ENCODE data around the gene LONP1.
A peak's percentile ranks its signal among the peaks of the same experiment; 100 is the strongest.
"Not testable (repeated sequence)": the region's sequence is repeated elsewhere in the genome, so short reads cannot be mapped to it uniquely, and the experiment has no call there.

The LONP1 gene

DNA sequence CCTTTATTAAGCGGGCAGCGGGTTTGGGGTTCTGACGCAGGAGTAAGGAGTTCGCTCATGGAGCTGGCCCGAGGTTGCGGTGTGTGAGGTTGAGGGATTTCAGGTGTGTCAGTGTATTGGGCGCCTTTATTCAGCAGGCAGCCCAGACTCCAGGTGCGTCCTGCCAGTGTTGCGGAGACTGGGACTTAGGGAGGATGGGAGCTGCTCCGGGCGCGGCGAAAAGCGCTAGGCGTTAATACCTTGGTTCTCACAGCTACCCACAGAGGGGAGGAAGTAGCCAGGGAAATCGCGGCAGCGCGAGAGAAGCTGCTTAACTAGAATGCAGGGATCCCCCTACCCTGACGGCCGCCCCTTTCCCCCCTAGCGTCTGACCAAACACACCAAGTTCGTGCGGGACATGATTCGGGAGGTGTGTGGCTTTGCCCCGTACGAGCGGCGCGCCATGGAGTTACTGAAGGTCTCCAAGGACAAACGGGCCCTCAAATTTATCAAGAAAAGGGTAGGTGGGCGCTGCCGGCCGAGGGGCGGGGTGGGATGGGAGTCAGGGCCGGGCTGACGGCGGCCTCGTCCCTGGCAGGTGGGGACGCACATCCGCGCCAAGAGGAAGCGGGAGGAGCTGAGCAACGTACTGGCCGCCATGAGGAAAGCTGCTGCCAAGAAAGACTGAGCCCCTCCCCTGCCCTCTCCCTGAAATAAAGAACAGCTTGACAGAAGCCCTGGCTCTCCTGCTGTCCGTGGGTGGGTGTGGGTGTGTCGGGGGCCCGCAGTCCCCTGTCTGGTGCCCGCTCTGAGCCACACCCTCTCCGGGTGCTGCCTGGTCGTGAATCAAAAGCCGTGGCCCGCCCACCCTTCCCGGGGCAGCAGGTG, 28.8 kb downstream of the LONP1 start:
- Histone ChIP-seq H3K4me3 (ENCODE audit: low read length) (peak overlapping the region; percentile 98), H3K36me3 (ENCODE audit: insufficient read depth, low read length) (peaks cover 52% of the 10 kb centered on the region), H3K9me3 (ENCODE audit: insufficient read depth, low read depth, low read length) (no peaks in the 10 kb centered on the region), H3K27ac (ENCODE audit: low read depth, low read length) (peak overlapping the region; percentile 92), H3K9ac (ENCODE audit: low read depth, low read length) (peak overlapping the region; percentile 100), H3K4me1 (ENCODE audit: insufficient read depth, low read length) (no peaks in the 10 kb centered on the region), H3K27me3 (ENCODE audit: insufficient read depth, low read length) (no peaks in the 10 kb centered on the region)
- 13% methylated on average over 54 of the region's 54 CpGs for WGBS

DNA sequence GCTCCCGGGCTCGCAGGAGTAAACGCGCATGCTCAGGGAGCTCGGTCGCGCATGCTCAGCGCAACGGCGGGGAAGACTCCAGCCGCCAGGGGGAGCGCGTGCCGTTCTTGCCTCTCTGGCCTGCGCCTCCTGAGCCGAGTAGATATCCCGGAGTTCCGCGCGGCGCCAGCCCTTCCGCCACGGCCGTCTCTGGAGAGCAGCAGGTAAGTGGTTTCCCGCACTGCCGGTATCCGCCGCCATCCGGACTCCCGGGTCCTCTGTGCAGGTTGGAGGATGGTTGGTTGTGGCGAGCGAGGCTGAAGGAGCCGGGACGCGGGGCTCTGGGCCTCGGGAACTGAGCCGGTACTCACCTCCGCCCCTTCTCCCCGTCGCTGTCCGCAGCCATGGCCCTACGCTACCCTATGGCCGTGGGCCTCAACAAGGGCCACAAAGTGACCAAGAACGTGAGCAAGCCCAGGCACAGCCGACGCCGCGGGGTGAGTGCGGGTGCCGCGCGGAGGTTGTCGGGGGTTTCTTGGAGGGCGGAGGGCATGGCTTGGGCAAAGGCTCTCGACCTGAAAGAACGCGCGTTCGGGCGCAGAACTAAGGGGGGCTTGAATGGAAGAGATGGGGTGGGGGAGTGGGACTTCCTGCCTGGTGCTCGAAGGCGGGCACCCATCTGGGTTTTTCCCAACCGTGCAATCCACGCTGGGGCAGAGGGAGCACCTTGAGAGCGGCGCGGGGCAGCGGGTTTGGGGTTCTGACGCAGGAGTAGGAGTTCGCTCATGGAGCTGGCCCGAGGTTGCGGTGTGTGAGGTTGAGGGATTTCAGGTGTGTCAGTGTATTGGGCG, 29.6 kb downstream of the LONP1 start, which contains the start of gene RPL36:
Gene RPL36 (plus strand): TSS at position 171 of the 830 bp plus-strand sequence. CDS start 213 bp downstream, at position 384.
- Histone ChIP-seq H3K4me1 (ENCODE audit: insufficient read depth, low read length) (no peaks in the 10 kb centered on the region), H3K27me3 (ENCODE audit: insufficient read depth, low read length) (no peaks in the 10 kb centered on the region), H3K27ac (ENCODE audit: low read depth, low read length) (peak within 1 kb of the TSS; percentile 92), H3K36me3 (ENCODE audit: insufficient read depth, low read length) (peaks cover 44% of the 10 kb centered on the region), H3K4me3 (ENCODE audit: low read length) (peak within 1 kb of the TSS; percentile 98), H3K9ac (ENCODE audit: low read depth, low read length) (peak within 1 kb of the TSS; percentile 100), H3K9me3 (ENCODE audit: insufficient read depth, low read depth, low read length) (no peaks in the 10 kb centered on the region)
- under 1% methylated on average over 73 of the region's 73 CpGs for WGBS

DNA sequence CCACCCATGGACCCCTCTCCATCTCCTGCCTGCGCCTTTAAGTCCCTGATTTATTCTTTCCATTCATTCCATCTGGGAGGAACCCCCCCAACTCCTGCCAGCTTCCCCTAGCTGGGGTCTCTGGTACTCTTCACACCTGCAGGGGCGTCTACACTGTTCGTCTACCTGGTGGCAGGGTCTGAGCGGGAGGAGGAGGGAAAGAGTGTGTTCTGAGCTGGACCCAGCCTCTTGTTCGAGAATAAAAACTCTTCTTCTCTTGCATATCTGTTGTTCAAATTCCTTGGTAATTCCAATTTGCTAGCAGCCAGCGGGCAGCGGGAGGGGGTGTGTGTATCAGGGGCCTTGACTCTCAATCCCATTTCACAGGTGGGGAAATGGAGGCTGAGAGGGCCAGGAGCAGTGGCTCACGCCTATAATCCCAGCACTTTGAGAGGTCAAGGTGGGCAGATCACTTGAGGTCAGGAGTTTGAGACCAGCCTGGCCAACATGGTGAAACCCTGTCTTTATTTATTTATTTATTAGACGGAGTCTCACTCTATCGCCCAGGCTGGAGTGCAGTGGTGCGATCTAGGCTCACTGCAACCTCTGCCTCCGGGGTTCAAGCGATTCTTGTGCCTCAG, 31.6 kb downstream of the LONP1 start:
- H3K9ac ChIP-seq (ENCODE audit: low read depth, low read length); H3K4me3 ChIP-seq (ENCODE audit: low read length); H3K9me3 ChIP-seq (ENCODE audit: insufficient read depth, low read depth, low read length); H3K27me3 ChIP-seq (ENCODE audit: insufficient read depth, low read length); H3K27ac ChIP-seq (ENCODE audit: low read depth, low read length); H3K4me1 ChIP-seq (ENCODE audit: insufficient read depth, low read length): not testable (repeated sequence)
- H3K36me3 ChIP-seq (ENCODE audit: insufficient read depth, low read length), result peaks cover 24% of the 10 kb centered on the region
- 97% methylated on average over 12 of the region's 13 CpGs for WGBS

DNA sequence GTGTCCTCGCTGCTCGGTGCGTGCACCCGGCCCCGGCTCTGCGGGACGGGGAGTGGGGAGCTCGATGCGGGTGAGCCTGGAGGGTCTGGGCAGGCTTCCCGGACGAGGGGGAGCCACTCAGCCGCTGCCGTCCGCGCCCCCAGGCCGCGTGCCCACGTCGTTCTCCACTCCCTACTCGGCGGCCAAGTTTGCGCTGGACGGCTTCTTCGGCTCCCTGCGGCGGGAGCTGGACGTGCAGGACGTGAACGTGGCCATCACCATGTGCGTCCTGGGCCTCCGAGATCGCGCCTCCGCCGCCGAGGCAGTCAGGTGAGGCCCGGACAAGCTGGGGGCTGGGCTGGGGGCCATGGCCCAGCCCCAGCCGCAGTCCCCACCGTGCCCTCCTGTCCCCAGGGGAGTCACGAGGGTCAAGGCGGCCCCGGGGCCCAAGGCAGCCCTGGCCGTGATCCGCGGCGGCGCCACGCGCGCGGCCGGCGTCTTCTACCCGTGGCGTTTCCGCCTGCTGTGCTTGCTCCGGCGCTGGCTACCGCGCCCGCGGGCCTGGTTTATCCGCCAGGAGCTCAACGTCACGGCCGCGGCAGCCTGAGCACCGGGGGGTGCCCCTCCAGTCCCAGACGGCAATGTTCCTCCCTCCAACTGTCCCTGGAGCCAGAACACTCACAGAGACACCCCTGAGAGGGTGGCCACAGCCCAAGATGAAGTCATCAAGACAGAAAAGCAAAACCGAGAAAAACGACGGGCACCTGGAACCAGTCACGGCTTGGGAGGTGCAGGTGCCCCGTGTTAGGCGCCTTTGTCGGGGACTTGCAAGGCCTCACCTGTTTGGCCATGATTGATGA, 32.4 kb downstream of the LONP1 start:
- 0 out of 2 replicates have a peak overlapping the region, but pooled peaks have one; percentile 19 for H3K9ac ChIP-seq (ENCODE audit: low read depth, low read length)
- peaks cover 16% of the 10 kb centered on the region for H3K36me3 ChIP-seq (ENCODE audit: insufficient read depth, low read length)
- H3K27ac ChIP-seq (ENCODE audit: low read depth, low read length), result no peak overlapping the region
- WGBS, result 71% methylated on average over 76 of the region's 76 CpGs
- peak overlapping the region; percentile 40; the same call in 1 of the 2 replicates for H3K4me3 ChIP-seq (ENCODE audit: low read length)
- no peaks in the 10 kb centered on the region for H3K27me3 ChIP-seq (ENCODE audit: insufficient read depth, low read length)
- no peaks in the 10 kb centered on the region for H3K9me3 ChIP-seq (ENCODE audit: insufficient read depth, low read depth, low read length)
- no peaks in the 10 kb centered on the region for H3K4me1 ChIP-seq (ENCODE audit: insufficient read depth, low read length)

DNA sequence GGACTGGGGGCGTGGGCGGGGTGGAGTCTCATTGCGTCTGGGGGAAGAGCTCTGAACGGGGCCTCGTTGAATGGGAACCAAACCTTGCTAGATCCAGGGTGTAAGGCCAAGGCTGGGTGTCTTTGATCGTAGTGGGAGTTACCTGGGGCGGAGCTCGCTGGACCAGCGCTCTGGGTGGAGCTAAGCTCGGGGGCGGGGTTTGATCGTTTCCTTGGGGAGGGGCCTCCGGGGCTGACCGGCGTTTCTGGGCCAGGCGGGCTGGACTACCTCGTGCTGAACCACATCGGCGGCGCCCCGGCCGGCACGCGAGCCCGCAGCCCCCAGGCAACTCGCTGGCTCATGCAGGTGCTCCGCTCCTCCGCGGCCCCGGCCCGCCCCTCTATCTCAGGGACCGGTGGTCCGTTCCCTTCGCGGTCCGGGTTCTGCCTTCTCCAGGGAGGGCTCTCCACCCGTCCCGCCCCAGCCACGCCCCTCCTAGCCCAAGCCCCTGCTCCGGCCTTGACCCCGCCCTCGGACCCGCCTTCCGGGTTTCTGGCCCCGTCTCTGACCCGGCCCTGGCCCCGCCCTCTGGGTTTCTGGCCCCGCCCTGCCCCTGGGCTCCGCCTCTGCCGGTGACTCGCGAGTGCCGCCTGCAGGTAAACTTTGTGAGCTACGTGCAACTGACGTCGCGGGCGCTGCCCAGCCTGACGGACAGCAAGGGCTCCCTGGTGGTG, 33.1 kb downstream of the LONP1 start:
- H3K4me1 ChIP-seq (ENCODE audit: insufficient read depth, low read length), result no peaks in the 10 kb centered on the region
- no peaks in the 10 kb centered on the region for H3K27me3 ChIP-seq (ENCODE audit: insufficient read depth, low read length)
- H3K36me3 ChIP-seq (ENCODE audit: insufficient read depth, low read length), result peaks cover 9% of the 10 kb centered on the region
- peak overlapping the region; percentile 75 for H3K4me3 ChIP-seq (ENCODE audit: low read length)
- H3K27ac ChIP-seq (ENCODE audit: low read depth, low read length), result peak overlapping the region; percentile 69; the same call in 1 of the 2 replicates
- under 1% methylated on average over 59 of the region's 59 CpGs for WGBS
- H3K9me3 ChIP-seq (ENCODE audit: insufficient read depth, low read depth, low read length), result no peaks in the 10 kb centered on the region
- H3K9ac ChIP-seq (ENCODE audit: low read depth, low read length), result peak overlapping the region; percentile 60

DNA sequence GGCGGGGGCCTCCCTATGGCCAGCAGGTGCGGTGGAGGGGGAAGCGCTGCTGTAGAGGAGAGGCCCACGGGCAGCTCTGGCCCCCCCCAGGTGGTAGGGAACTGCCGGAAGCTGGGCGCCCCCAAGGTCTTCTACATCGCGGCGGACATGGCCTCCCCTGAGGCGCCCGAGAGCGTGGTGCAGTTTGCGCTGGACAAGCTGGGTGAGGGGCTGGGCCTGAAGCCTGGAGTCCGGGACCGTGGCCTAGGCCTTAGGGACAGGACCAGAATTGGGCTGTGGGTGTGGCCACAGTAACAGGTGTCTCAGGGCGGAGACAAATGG, 33.7 kb downstream of the LONP1 start:
- H3K27ac ChIP-seq (ENCODE audit: low read depth, low read length), result no peak overlapping the region
- WGBS, result 40% methylated on average over 16 of the region's 16 CpGs
- H3K9ac ChIP-seq (ENCODE audit: low read depth, low read length), result no peak overlapping the region
- H3K36me3 ChIP-seq (ENCODE audit: insufficient read depth, low read length), result 0 out of 2 replicates have a peak, but pooled peaks cover 3% of the 10 kb centered on the region
- no peaks in the 10 kb centered on the region for H3K27me3 ChIP-seq (ENCODE audit: insufficient read depth, low read length)
- H3K4me3 ChIP-seq (ENCODE audit: low read length), result peak overlapping the region; percentile 75
- no peaks in the 10 kb centered on the region for H3K4me1 ChIP-seq (ENCODE audit: insufficient read depth, low read length)
- no peaks in the 10 kb centered on the region for H3K9me3 ChIP-seq (ENCODE audit: insufficient read depth, low read depth, low read length)

DNA sequence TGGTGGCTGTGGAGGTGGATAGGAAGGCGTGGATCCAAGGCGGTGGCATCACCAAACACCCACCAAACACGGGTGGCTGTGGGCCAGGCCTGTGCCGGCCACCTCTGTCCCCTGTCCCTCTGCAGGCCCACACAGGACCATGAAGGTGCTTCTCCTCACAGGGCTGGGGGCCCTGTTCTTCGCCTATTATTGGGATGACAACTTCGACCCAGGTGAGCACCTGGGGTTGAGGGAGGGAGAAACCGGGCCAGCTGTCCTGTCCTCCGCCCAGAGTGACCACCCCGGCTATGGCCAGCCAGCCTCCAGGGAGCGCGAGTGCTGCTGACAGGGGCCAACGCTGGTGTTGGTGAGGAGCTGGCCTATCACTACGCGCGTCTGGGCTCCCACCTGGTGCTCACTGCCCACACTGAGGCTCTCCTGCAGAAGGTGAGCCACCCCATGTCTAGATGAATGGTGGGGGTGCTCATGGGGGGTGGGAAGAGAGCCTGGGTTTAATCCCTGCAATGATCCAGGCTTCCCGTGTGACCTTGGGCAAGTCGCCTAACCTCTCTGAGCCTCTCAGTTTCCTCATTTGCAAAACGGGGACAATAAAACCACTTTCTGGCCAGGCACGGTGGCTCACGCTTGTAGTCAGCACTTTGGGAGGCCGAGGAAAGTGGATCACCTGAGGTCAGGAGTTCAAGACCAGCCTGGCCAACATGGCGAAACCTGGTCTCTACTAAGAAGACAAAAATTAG, 35.1 kb downstream of the LONP1 start:
- Histone ChIP-seq H3K9me3 (ENCODE audit: insufficient read depth, low read depth, low read length) (no peaks in the 10 kb centered on the region), H3K4me3 (ENCODE audit: low read length) (no peak overlapping the region), H3K9ac (ENCODE audit: low read depth, low read length) (no peak overlapping the region), H3K27me3 (ENCODE audit: insufficient read depth, low read length) (no peaks in the 10 kb centered on the region), H3K4me1 (ENCODE audit: insufficient read depth, low read length) (no peaks in the 10 kb centered on the region), H3K27ac (ENCODE audit: low read depth, low read length) (no peak overlapping the region), H3K36me3 (ENCODE audit: insufficient read depth, low read length) (no peaks in the 10 kb centered on the region)
- 90% methylated on average over 21 of the region's 22 CpGs for WGBS

DNA sequence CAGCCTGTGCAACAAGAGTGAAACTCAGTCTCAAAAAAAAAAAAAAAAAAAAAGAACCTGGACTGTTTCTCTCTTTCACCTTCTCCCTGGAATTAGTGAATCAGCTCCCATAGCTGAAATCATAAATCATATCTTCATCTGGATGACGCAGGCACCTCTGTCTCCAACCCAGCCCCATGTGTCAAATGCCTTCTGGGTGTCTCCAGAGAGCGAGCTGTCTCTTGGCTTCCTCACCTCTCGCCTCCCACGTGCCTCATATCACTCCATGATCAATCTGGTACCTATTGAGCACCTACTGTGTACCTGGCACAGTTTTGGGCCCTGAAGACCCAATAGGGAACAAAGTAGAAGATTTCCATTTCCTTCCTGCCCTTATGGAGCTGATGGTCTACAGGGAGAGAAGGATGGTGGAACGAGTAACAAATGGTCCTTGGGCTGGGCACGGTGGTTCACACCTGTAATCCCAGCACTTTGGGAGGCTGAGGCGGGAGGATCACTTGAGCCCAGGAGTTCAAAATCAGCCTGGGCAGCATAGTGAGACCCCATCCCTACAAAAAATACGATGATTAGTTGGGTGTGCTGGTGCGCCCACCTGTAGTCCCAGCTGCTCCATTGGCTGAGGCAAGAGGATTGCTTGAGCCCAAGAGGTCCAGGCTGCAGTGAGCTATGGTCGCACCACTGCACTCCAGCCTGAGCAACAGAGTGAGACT, 36.6 kb downstream of the LONP1 start:
- 93% methylated on average over 10 of the region's 10 CpGs for WGBS
- no peaks in the 10 kb centered on the region for H3K36me3 ChIP-seq (ENCODE audit: insufficient read depth, low read length)
- no peak overlapping the region for H3K27ac ChIP-seq (ENCODE audit: low read depth, low read length)
- no peaks in the 10 kb centered on the region for H3K4me1 ChIP-seq (ENCODE audit: insufficient read depth, low read length)
- no peak overlapping the region for H3K4me3 ChIP-seq (ENCODE audit: low read length)
- no peaks in the 10 kb centered on the region for H3K27me3 ChIP-seq (ENCODE audit: insufficient read depth, low read length)
- no peaks in the 10 kb centered on the region for H3K9me3 ChIP-seq (ENCODE audit: insufficient read depth, low read depth, low read length)
- H3K9ac ChIP-seq (ENCODE audit: low read depth, low read length), result no peak overlapping the region

DNA sequence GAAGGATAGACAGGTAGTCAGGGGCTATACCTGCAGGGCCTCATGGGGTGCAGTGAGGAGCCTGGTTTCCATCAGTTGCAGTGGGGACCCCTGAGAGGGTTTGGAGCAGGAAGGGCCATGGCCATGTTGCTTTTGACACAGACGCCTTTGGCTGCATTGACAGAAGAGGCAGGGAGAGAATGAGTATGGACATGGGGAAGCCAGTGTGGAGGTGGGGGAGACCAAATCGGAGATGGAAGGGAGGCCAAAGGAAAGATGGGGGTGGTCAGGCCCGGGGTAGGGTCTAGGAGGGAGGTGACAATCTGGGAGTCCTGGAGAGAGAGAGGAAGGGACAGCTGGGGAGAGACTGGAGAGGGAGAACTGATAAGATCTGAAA, 37.9 kb downstream of the LONP1 start:
- Histone ChIP-seq H3K4me3 (ENCODE audit: low read length) (0 out of 2 replicates have a peak overlapping the region, but pooled peaks have one; percentile 77), H3K4me1 (ENCODE audit: insufficient read depth, low read length) (no peaks in the 10 kb centered on the region), H3K9ac (ENCODE audit: low read depth, low read length) (no peak overlapping the region), H3K27me3 (ENCODE audit: insufficient read depth, low read length) (no peaks in the 10 kb centered on the region), H3K9me3 (ENCODE audit: insufficient read depth, low read depth, low read length) (no peaks in the 10 kb centered on the region), H3K27ac (ENCODE audit: low read depth, low read length) (no peak overlapping the region), H3K36me3 (ENCODE audit: insufficient read depth, low read length) (no peaks in the 10 kb centered on the region)
- 89% methylated on average over 3 of the region's 3 CpGs for WGBS
